Measurements from ENCODE around the gene LY6G5B. TPM values are rescaled to one million over a fixed set of nuclear protein-coding genes. Genes with fewer than 3 reads are reported as not detected.

The LY6G5B gene
- total RNA-seq, 2 donors from 2014 or later = 4.4 to 9.0 TPM

GRCh38 chr6:31631209-31631608 lies 38.6 kb upstream of the LY6G5B start:
- H3K36me3 ChIP-seq = peaks cover 51% of the 10 kb centered on the region
- DNase-seq = no peak
- H3K9ac ChIP-seq (ENCODE audit: low read depth in 2 of 2, low read length in 2 of 2) = no peak overlapping the region
- no peak overlapping the region for H3K4me3 ChIP-seq
- H3K4me1 ChIP-seq = no peaks in the 10 kb centered on the region
- TF ChIP-seq CTCF (IDR thresholded peaks at IDR 0.05) = no peak
- no peaks in the 10 kb centered on the region for H3K9me3 ChIP-seq
- H3K27me3 ChIP-seq = no peaks in the 10 kb centered on the region
- H3K27ac ChIP-seq = no peak overlapping the region
- intact Hi-C loops (cut with DNase I) = no loop called here

GRCh38 chr6:31631681-31632278 lies 38.0 kb upstream of the LY6G5B start:
- DNase-seq = no peak

GRCh38 chr6:31632279-31632946 lies 37.4 kb upstream of the LY6G5B start:
- intact Hi-C loops (cut with DNase I) = no loop called here
- Histone ChIP-seq H3K27ac (no peak overlapping the region), H3K4me1 (no peaks in the 10 kb centered on the region), H3K27me3 (no peaks in the 10 kb centered on the region), H3K36me3 (peaks cover 46% of the 10 kb centered on the region), H3K9ac (ENCODE audit: low read depth in 2 of 2, low read length in 2 of 2) (no peak overlapping the region), H3K9me3 (no peaks in the 10 kb centered on the region), H3K4me3 (no peak overlapping the region)
- DNase-seq = no peak
- TF ChIP-seq CTCF (IDR thresholded peaks at IDR 0.05) = no peak

More at GRCh38 chr6:31631681-31632278, 38.0 kb upstream of the LY6G5B start:
- no peak overlapping the region for H3K9ac ChIP-seq (ENCODE audit: low read depth in 2 of 2, low read length in 2 of 2)
- H3K36me3 ChIP-seq = peaks cover 46% of the 10 kb centered on the region
- H3K4me3 ChIP-seq = no peak overlapping the region
- no peaks in the 10 kb centered on the region for H3K27me3 ChIP-seq
- intact Hi-C loops (cut with DNase I) = no loop called here
- no peaks in the 10 kb centered on the region for H3K4me1 ChIP-seq
- TF ChIP-seq CTCF (IDR thresholded peaks at IDR 0.05) = no peak
- no peaks in the 10 kb centered on the region for H3K9me3 ChIP-seq
- no peak overlapping the region for H3K27ac ChIP-seq

GRCh38 chr6:31633447-31633846 lies 36.3 kb upstream of the LY6G5B start:
- H3K36me3 ChIP-seq = peaks cover 36% of the 10 kb centered on the region
- TF ChIP-seq CTCF (IDR thresholded peaks at IDR 0.05) = no peak
- no peak for DNase-seq

GRCh38 chr6:31634131-31634530 lies 35.6 kb upstream of the LY6G5B start:
- Histone ChIP-seq H3K9me3 (no peaks in the 10 kb centered on the region), H3K4me1 (no peaks in the 10 kb centered on the region), H3K27ac (no peak overlapping the region), H3K27me3 (no peaks in the 10 kb centered on the region), H3K36me3 (peaks cover 33% of the 10 kb centered on the region), H3K4me3 (no peak overlapping the region), H3K9ac (ENCODE audit: low read depth in 2 of 2, low read length in 2 of 2) (no peak overlapping the region)
- intact Hi-C loops (cut with DNase I) = no loop called here
- no peak for TF ChIP-seq CTCF (IDR thresholded peaks at IDR 0.05)
- no peak for DNase-seq

More at GRCh38 chr6:31633447-31633846, 36.3 kb upstream of the LY6G5B start:
- H3K9ac ChIP-seq (ENCODE audit: low read depth in 2 of 2, low read length in 2 of 2) = no peak overlapping the region
- H3K4me1 ChIP-seq = no peaks in the 10 kb centered on the region
- H3K27me3 ChIP-seq = no peaks in the 10 kb centered on the region
- no peak overlapping the region for H3K27ac ChIP-seq
- no peak overlapping the region for H3K4me3 ChIP-seq
- H3K9me3 ChIP-seq = no peaks in the 10 kb centered on the region
- intact Hi-C loops (cut with DNase I) = no loop called here
